OCI-LY3 (cell line): Measurements from ENCODE around the gene HOXC11.
A peak's percentile ranks its signal among the peaks of the same experiment; 100 is the strongest.

Experiments
- H2AFZ ChIP-seq: fragments of 200-600, 300-600 bp; shearing (Covaris generic); 2 replicates; pipeline ENCODE4 v1.6.0; 2014; ENCODE audit warnings: antibody characterized with exemption, low read depth, low read length
- H3K27ac ChIP-seq: fragments of 200-600, 300-600 bp; sonication (generic); 2 replicates; pipeline ENCODE4 v1.5.1; 2014; ENCODE audit warnings: mild to moderate bottlenecking, low read length, moderate library complexity, mixed read lengths
- H3K27me3 ChIP-seq: fragments of 200-600, 300-600 bp; sonication (generic); 2 replicates; pipeline ENCODE4 v1.6.1; 2014; ENCODE audit warnings: low read depth, low read length, mixed read lengths
- H3K36me3 ChIP-seq: fragments of 200-600, 300-600 bp; sonication (generic); replicated peaks from 2 replicates; pipeline ENCODE3; 2014; ENCODE audit warnings: low read depth, low read length, mixed read lengths
- H3K4me1 ChIP-seq: fragments of 300-600, 200-600 bp; sonication (generic); 2 replicates; pipeline ENCODE4 v1.6.1; 2014; ENCODE audit warnings: low read length, mixed read lengths
- H3K4me2 ChIP-seq: fragments of 200-600, 300-600 bp; sonication (generic); 2 replicates; pipeline ENCODE4 v1.6.1; 2014; ENCODE audit warnings: low read length, mixed read lengths
- H3K4me3 ChIP-seq: fragments of 300-600, 200-600 bp; sonication (generic); 2 replicates; pipeline ENCODE4 v1.5.1; 2014; ENCODE audit warnings: antibody characterized with exemption, mild to moderate bottlenecking, low read length, moderate library complexity
- H3K79me2 ChIP-seq: fragments of 300-600, 200-600 bp; shearing (Covaris generic); 2 replicates; pipeline ENCODE4 v1.6.1; 2014; ENCODE audit warnings: mild to moderate bottlenecking, low read length, mixed read lengths
- H3K9ac ChIP-seq: fragments of 300-600, 200-600 bp; shearing (Covaris generic); 2 replicates; pipeline ENCODE4 v1.6.0; 2014; ENCODE audit warnings: mild to moderate bottlenecking, low read length, moderate library complexity
- H3K9me3 ChIP-seq: fragments of 200-600, 300-600 bp; shearing (Covaris generic); 2 replicates; pipeline ENCODE4 v1.6.1; 2014; ENCODE audit warnings: low read length, mixed read lengths; ENCODE audit not compliant: insufficient read depth
- H4K20me1 ChIP-seq: fragments of 200-600, 300-600 bp; sonication (generic); 2 replicates; pipeline ENCODE4 v1.6.1; 2016; ENCODE audit warnings: low read length, mixed read lengths; ENCODE audit not compliant: insufficient read depth
- CTCF ChIP-seq: fragments of 200-600, 300-600 bp; sonication (generic); IDR thresholded peaks from 2 replicates; pipeline ENCODE4 v1.5.1; 2014; ENCODE audit warnings: antibody characterized with exemption, low read length, low read depth
- EZH2phosphoT487 ChIP-seq: fragments of 200-600 bp; shearing (Covaris generic); IDR thresholded peaks from 2 replicates; pipeline ENCODE4 v1.6.1; 2018; ENCODE audit warnings: antibody characterized with exemption, mixed run types, low read depth

The HOXC11 gene

DNA sequence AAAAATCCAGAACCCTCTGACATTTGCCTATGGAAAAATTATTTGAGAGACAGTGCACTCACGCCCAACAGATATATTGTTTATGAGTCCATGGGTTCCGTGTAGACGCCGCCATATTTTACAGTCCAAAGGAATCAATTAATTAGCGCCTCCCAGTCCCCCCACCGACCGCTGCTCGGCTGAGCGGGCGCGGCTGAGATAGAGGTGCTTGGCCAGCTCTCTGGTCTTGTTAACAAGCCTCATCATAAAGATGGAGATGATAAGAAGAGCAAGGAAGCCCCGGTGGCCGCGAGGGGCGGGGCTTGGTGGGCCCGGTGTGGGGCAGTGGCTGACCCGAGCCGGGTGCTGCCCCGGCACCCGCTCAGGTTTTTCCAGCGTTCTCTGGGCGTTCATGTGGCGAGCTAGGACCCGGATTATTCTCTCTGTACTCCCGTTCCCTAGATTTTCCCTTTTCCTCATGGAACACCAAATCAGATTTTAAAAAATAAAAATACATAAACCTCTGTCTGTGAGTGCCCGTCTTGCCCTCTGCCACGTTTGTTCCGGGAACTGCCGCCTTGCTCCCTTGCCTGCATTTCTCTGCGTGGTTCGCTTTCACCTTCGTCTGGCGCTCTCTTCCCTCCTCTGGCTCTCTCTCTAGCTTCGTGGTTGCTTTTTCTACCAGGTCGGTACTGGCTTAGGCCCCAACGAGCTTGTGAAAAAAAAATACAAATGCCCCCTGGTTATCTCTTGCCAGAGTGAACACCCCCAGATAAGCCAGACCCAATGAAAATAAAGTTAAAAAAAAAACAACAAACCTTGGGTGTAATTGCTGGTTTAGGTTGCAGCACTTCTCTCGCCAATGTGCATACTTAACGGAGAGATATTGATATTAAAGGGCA, 9.3 kb upstream of the HOXC11 start:
- TF ChIP-seq EZH2phosphoT487 (no peak), CTCF (no peak)
- H3K4me1 ChIP-seq = peaks cover 3% of the 10 kb centered on the region; the same call in 1 of the 2 replicates
- no peak overlapping the region for H2AFZ ChIP-seq
- H3K27ac ChIP-seq = no peak overlapping the region
- H3K9me3 ChIP-seq = no peaks in the 10 kb centered on the region
- H3K4me3 ChIP-seq = no peak overlapping the region
- H3K27me3 ChIP-seq = peaks cover 11% of the 10 kb centered on the region
- H3K36me3 ChIP-seq = no peaks in the 10 kb centered on the region
- H3K79me2 ChIP-seq = no peaks in the 10 kb centered on the region
- H3K9ac ChIP-seq = no peak overlapping the region
- H4K20me1 ChIP-seq = no peaks in the 10 kb centered on the region
- 0 out of 2 replicates have a peak overlapping the region, but pooled peaks have one; percentile 18 for H3K4me2 ChIP-seq

GRCh38 chr12:53964315-53964713, 8.6 kb upstream of the HOXC11 start:
- Histone ChIP-seq H4K20me1 (no peaks in the 10 kb centered on the region), H2AFZ (no peak overlapping the region), H3K27me3 (peaks cover 16% of the 10 kb centered on the region), H3K9me3 (no peaks in the 10 kb centered on the region), H3K9ac (no peak overlapping the region), H3K4me3 (no peak overlapping the region), H3K27ac (no peak overlapping the region), H3K79me2 (no peaks in the 10 kb centered on the region), H3K36me3 (no peaks in the 10 kb centered on the region), H3K4me1 (peaks cover 3% of the 10 kb centered on the region; the same call in 1 of the 2 replicates), H3K4me2 (0 out of 2 replicates have a peak overlapping the region, but pooled peaks have one; percentile 18)
- TF ChIP-seq EZH2phosphoT487 (no peak), CTCF (no peak)

DNA sequence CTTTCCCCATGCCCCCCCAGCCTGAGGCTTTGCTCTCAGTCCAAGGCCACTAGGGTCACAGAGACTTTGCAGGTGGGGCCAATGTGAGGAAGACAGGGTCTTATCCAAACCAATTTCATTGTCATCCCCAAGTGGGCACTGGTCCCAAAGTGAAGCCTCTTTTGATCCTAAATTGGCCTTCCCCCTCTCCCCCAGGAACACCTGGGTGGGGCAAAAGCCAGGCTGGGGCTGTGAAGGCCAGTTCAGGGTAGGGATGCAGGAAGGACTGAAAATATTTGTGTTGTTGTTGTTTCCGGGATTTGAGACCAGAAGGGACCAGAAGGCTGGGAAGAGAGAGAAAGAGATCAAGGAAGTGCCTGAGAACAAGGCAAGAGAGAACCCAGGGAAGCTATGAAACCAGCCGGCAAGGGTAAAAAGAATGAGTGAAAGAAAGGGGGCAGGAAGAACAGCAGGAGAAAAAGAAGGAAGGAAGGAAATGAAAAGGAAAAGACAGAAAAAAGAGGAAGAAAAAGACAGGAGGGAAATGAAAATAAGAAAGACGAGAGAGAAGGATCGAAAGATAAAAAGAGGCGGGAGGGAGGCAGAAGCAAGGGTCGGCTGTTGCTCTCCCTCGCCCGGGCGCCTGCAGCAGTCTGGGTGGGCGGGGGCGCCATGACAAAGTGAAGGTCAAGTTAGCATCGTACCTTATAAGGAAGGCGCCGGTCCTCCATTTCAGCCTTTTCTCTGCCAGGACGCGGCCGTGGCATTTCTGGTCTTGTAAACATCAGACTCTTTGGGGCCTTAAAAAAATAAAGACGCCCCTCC, 7.4 kb upstream of the HOXC11 start:
- no peak overlapping the region; the same call in 1 of the 2 replicates for H2AFZ ChIP-seq
- H3K4me1 ChIP-seq = peaks cover 3% of the 10 kb centered on the region; the same call in 1 of the 2 replicates
- no peak overlapping the region for H3K27ac ChIP-seq
- no peaks in the 10 kb centered on the region for H3K36me3 ChIP-seq
- H4K20me1 ChIP-seq = no peaks in the 10 kb centered on the region
- no peaks in the 10 kb centered on the region for H3K9me3 ChIP-seq
- no peak overlapping the region for H3K9ac ChIP-seq
- peak overlapping the region; percentile 40 for H3K4me3 ChIP-seq
- H3K79me2 ChIP-seq = no peaks in the 10 kb centered on the region
- peak overlapping the region; percentile 47 for H3K4me2 ChIP-seq
- no peak for TF ChIP-seq EZH2phosphoT487
- no peak for TF ChIP-seq CTCF
- H3K27me3 ChIP-seq = peaks cover 25% of the 10 kb centered on the region

DNA sequence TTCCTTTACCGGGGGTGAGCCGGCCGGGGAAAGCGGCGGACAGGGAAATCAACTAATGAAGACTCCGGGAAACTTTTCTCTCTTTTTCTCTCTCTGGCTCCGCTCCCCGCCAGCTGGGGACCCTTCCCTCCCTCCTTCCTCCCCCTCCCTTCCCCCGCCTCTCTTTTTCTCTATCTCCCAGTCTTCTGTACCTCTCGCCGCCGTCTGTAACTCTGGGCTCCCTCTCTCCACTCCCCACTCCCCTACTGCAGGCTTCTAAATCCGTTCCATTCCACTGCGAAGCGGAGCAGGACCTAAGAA, 6.9 kb upstream of the HOXC11 start:
- Histone ChIP-seq H3K4me2 (peak overlapping the region; percentile 47), H3K9me3 (no peaks in the 10 kb centered on the region), H3K27me3 (peaks cover 28% of the 10 kb centered on the region), H3K27ac (no peak overlapping the region), H3K4me3 (peak overlapping the region; percentile 40), H3K36me3 (no peaks in the 10 kb centered on the region), H2AFZ (no peak overlapping the region; the same call in 1 of the 2 replicates), H4K20me1 (no peaks in the 10 kb centered on the region), H3K4me1 (peaks cover 3% of the 10 kb centered on the region; the same call in 1 of the 2 replicates), H3K79me2 (no peaks in the 10 kb centered on the region), H3K9ac (no peak overlapping the region)
- TF ChIP-seq EZH2phosphoT487 (no peak), CTCF (no peak)
